Adrenal gland (tissue), 12 donors: Measurements from ENCODE around the gene FCER2. TPM values are rescaled to one million over a fixed set of nuclear protein-coding genes. Genes with fewer than 3 reads are reported as not detected.

Source experiments
- DNase-seq, 7 donors: peaks; one replicate each; pipeline ENCODE4 v3.0.0-alpha.2; 2019 to 2020
- H3K27ac ChIP-seq, 5 donors: fragments of 200-600 bp; sonication (generic) in 4 of 5; 1 replicate in 3 of 5; 2 replicates in 2 of 5; pipeline versions ENCODE4 v1.5.1 to v1.8.0; 2016 to 2020; ENCODE audit warnings: mild to moderate bottlenecking in 1 of 5
- H3K27me3 ChIP-seq: fragments of 200-600 bp; 2 replicates; pipeline ENCODE4 v1.8.0; 2021
- H3K36me3 ChIP-seq, 2 donors: fragments of 200-600 bp; replicated peaks in 1 of 2; 1 replicate in 1 of 2; 2 replicates in 1 of 2; pipeline versions ENCODE4 v1.5.1 to v1.8.0; 2018 to 2022
- H3K4me1 ChIP-seq, 2 donors: fragments of 200-600 bp; replicated peaks in 1 of 2; 1 replicate in 1 of 2; 2 replicates in 1 of 2; pipeline versions ENCODE4 v1.5.1 to v1.8.0; 2018 to 2021
- H3K4me3 ChIP-seq, 4 donors: fragments of 200-600 bp; sonication (generic) in 3 of 4; one replicate each; pipeline ENCODE4 v1.5.1; 2016 to 2018
- H3K9me3 ChIP-seq, 3 donors: fragments of 200-600 bp; sonication (generic) in 1 of 3; replicated peaks in 1 of 3; 1 replicate in 2 of 3; 2 replicates in 1 of 3; pipeline versions ENCODE4 v1.5.1 to v1.8.0; 2016 to 2021
- POLR2A ChIP-seq, 2 donors: fragments of 450-650 bp; IDR thresholded peaks; one replicate each; pipeline ENCODE4 v1.6.1; 2017; ENCODE audit warnings: antibody characterized with exemption in 2 of 2, mild to moderate bottlenecking in 2 of 2, moderate library complexity in 1 of 2
- WGBS, 4 donors: extraction: QIAGEN DNeasy Blood & Tissue Kit in 2 of 4; methylation state at CpG; one replicate each; pipeline versions ENCODE4 v1.1.5 to v1.1.7; 2013 to 2017; 5-methylcytosine and 5-hydroxymethylcytosine counted together
- intact Hi-C, 2 donors: fragments of 100-400 bp; cut with DNase I; formaldehyde crosslinking; loops; one replicate each; pipeline versions ENCODE4 v1.14.1 to v1.15.0; 2022 to 2023
- polyA plus RNA-seq, 3 donors: library from polyadenylated mRNA; stranded (reverse); fragments of 200-250 nt in 2 of 3; fragments of 350-450 nt in 1 of 3; fragmentation: Illumina TruSeq in 1 of 3; extraction: RNeasy Lipid Tissue Mini Kit (QIAGEN cat#74804) in 1 of 3; gene quantifications; one replicate each; pipeline ENCODE4 v1.2.3, GENCODE V29; 2013 to 2014
- total RNA-seq, 9 donors: library from RNA; depleted of rRNA in 4 of 9; stranded (reverse); fragments of >200 nt in 4 of 9; fragments of 120-200 nt in 1 of 9; fragmentation: NEBNext Ultra II Directional in 1 of 9; extraction: Animal tissue kit (Norgen Biotek cat#: 25700) in 1 of 9; gene quantifications; one replicate each; pipeline versions ENCODE4 v1.1.0 to v1.2.4, GENCODE V29; 2013 to 2023
- TF ChIP-seq, protein P1 (sequence below), 6 experiments: fragments of 450-650 bp in 4 of 6; fragments of 200-600 bp in 2 of 6; sonication (generic) in 1 of 6; IDR thresholded peaks; 1 replicate in 5 of 6; 2 replicates in 1 of 6; pipeline versions ENCODE4 v1.5.1 to v1.8.0; 2016 to 2021; ENCODE audit warnings: antibody characterized with exemption in 6 of 6, mild to moderate bottlenecking in 2 of 6, moderate library complexity in 1 of 6
- donor health status: healthy with polysubstance abuse.
- donor health status: Bipolar disorder and iron deficiency.
- donor health status: DM: yes; HTN: yes; CAD: no.
- donor health status: DM: no; HTN: no; CAD: no.
- donor health status: DM: no; HTN: no; CAD: no.
- donor health status: DM: yes; HTN: yes; CAD: no.

FCER2 gene
- total and polyA plus RNA-seq, 12 donors, result 0.28 to 2.6 (median 0.51) TPM; not detected in 5

DNA sequence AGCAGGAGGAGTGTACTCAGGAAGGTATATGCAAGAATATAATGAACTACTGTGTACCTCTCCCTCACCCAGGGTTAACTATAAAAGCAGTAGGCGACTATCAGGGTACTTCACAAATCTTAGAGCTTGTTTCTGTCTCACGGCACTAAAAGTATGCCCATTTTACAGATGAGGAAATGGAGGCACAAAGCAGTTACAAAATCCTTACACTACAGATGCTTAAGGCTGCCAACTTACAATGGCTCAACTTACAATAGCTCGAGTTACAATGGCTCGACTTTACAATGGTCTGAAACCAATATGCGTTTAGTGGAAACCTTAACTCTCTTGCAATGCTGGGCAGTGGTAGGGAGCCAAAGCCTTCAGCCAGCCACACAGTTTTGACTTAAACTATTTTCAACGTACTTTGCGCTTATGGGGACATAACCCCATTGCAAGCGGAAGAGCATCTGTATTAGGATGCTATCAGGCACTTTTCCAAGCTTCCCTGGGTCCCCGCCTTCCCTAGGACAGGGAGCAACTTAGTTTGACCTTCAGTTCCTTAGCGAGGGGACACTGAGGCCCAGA is 4.1 kb downstream of the FCER2 start:
- 69 to 83% (median 73%) methylated on average over 10 of the region's 10 CpGs for WGBS, 4 donors
- DNase-seq, result no peak
- Histone ChIP-seq H3K27me3 (peaks cover 5% of the 10 kb centered on the region), H3K4me3 (no peak overlapping the region), H3K9me3 (no peaks in the 10 kb centered on the region), H3K4me1 (no peaks in the 10 kb centered on the region), H3K27ac (no peak overlapping the region), H3K36me3 (no peaks in the 10 kb centered on the region)
- TF ChIP-seq POLR2A (IDR thresholded peaks at IDR 0.05), result no peak
- TF ChIP-seq, protein P1, sequence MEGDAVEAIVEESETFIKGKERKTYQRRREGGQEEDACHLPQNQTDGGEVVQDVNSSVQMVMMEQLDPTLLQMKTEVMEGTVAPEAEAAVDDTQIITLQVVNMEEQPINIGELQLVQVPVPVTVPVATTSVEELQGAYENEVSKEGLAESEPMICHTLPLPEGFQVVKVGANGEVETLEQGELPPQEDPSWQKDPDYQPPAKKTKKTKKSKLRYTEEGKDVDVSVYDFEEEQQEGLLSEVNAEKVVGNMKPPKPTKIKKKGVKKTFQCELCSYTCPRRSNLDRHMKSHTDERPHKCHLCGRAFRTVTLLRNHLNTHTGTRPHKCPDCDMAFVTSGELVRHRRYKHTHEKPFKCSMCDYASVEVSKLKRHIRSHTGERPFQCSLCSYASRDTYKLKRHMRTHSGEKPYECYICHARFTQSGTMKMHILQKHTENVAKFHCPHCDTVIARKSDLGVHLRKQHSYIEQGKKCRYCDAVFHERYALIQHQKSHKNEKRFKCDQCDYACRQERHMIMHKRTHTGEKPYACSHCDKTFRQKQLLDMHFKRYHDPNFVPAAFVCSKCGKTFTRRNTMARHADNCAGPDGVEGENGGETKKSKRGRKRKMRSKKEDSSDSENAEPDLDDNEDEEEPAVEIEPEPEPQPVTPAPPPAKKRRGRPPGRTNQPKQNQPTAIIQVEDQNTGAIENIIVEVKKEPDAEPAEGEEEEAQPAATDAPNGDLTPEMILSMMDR (IDR thresholded peaks at IDR 0.05), result no peak
- intact Hi-C loops, result no loop called here

DNA sequence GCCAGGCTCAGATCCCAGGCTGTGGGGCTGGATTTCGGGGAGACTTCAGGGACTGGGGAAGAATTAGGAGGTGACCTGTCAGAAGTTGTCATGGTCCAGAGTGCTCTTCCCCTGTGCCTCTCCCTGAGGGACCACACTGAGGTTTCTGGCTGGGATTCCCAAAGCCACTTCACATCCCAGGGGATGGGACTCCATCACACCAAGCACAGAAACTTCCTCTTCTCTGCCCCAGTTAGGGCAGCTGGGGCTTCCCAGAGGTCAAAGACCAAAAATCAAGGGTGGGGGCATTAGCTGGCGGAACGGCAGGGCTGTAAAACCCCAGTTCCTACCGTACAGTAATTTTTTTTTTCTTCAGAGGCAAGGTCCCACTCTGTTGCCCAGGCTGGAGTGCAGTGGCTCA is 7.4 kb downstream of the FCER2 start:
- H3K27me3 ChIP-seq, result peaks cover 5% of the 10 kb centered on the region
- intact Hi-C loops, result no loop called here
- WGBS, 4 donors, result 53 to 62% (median 60%) methylated on average over 3 to 4 of the region's 4 CpGs
- no peak overlapping the region for H3K4me3 ChIP-seq
- H3K9me3 ChIP-seq, result no peaks in the 10 kb centered on the region
- H3K36me3 ChIP-seq, result no peaks in the 10 kb centered on the region
- DNase-seq, result no peak
- H3K27ac ChIP-seq, result no peak overlapping the region
- TF ChIP-seq, protein P1 (IDR thresholded peaks at IDR 0.05), result no peak
- no peak for TF ChIP-seq POLR2A (IDR thresholded peaks at IDR 0.05)
- no peaks in the 10 kb centered on the region for H3K4me1 ChIP-seq

DNA sequence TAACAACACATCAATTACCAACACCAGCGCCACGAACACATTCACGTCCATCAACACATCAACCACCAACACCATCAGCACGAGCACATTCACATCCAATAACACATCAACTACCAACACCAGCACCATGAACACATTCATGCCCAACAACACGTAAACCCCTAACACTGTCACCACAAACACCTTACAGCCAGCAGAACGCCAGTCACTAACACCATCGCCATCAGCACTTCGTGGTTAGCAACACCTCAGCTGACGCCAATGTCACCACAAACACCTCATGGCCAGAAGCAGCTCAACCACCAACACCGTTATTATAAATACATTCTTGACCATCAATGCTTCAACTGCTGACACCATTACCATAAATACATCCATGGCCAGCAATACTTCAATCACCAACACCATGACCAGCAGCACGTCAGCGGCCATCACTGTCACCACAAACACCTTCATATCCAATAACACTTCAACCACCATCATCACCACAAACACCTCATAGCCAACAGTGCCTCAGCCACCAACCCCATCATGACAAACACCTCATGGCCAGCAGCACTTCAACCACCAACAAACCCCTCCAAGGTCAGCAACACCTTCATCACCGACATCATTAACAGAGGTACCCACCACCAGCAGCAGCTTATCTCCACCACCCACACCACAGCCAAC is 9.4 kb downstream of the FCER2 start:
- H3K27me3 ChIP-seq, result no peaks in the 10 kb centered on the region
- H3K4me3 ChIP-seq, result no peak overlapping the region
- TF ChIP-seq, protein P1 (IDR thresholded peaks at IDR 0.05), result no peak
- no peak for TF ChIP-seq POLR2A (IDR thresholded peaks at IDR 0.05)
- intact Hi-C loops, result no loop called here
- no peak for DNase-seq
- no peaks in the 10 kb centered on the region for H3K4me1 ChIP-seq
- H3K27ac ChIP-seq, result no peak overlapping the region
- no peaks in the 10 kb centered on the region for H3K36me3 ChIP-seq
- no peaks in the 10 kb centered on the region for H3K9me3 ChIP-seq
- 63 to 90% (median 69%) methylated on average over 13 of the region's 13 CpGs for WGBS, 4 donors

DNA sequence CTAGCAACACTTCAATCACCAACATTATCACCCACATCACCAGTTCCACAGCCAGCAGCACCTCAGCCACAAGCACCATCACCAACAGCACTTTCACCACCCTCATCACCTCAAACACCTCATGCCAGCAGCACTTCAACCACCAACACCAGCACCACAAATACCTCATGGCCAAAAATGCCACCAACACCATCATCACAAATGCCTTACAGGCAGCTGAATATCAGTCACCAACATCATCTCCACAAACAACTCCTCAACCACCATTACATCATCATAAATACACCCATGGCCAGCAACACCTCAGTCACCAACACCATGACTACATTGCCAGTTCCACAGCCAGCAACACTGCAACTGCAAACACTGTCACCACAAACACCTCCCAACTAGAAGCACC is 10.4 kb downstream of the FCER2 start:
- no peak for TF ChIP-seq POLR2A (IDR thresholded peaks at IDR 0.05)
- TF ChIP-seq, protein P1 (IDR thresholded peaks at IDR 0.05), result no peak
- intact Hi-C loops, result no loop called here
- Histone ChIP-seq H3K9me3 (no peaks in the 10 kb centered on the region), H3K27me3 (no peaks in the 10 kb centered on the region), H3K27ac (no peak overlapping the region), H3K4me1 (no peaks in the 10 kb centered on the region), H3K36me3 (no peaks in the 10 kb centered on the region), H3K4me3 (no peak overlapping the region)
- no peak for DNase-seq
